ENCODE data around the gene TRERF1.

TRERF1 gene

GRCh38 chr6:42354702-42355101, 97.0 kb downstream of the TRERF1 start:
- H3K36me3 ChIP-seq (ENCODE audit: control insufficient read depth, insufficient read depth, low read length), result no peaks in the 10 kb centered on the region
- H3K4me3 ChIP-seq (ENCODE audit: low read depth, low read length), result no peak overlapping the region
- H3K27me3 ChIP-seq (ENCODE audit: control insufficient read depth, insufficient read depth, low read length), result no peaks in the 10 kb centered on the region
- no peak overlapping the region for H3K9ac ChIP-seq (ENCODE audit: low read depth, low read length)
- no peaks in the 10 kb centered on the region for H3K4me1 ChIP-seq (ENCODE audit: control insufficient read depth, insufficient read depth, low read length)
- H3K9me3 ChIP-seq (ENCODE audit: control insufficient read depth, insufficient read depth, low read length), result no peaks in the 10 kb centered on the region

DNA sequence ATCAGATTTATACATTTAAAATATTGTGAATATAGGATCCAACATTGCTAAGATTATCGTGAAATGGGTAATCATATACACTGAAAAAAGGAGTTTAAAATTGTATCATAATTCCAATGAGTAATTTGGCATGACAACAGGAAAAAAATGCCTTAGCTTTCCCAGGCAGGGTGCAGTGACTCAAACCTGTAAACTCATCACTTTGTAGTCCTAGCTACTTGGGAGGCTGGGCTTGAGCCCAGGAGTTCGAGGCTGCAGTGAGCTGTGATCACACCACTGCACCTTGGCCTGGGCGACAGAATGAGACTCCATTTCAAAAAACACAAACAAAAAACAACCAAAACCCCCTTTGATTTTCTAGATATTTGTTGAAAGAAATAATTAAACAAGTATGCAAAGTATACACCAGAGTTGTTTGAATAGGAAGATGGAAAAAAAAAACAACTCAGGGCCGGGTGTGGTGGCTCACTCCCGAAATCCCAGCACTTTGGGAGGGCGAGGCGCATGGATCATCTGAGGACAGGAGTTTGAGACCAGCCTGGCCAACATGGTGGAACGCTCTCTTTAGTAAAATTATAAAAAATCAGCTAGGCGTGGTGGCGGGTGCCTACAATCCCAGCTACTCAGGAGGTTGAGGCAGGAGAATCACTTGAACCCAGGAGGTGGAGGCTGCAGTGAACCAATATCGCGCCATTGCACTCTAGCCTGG, 98.7 kb downstream of the TRERF1 start:
- H3K36me3 ChIP-seq (ENCODE audit: control insufficient read depth, insufficient read depth, low read length), result no peaks in the 10 kb centered on the region
- H3K9me3 ChIP-seq (ENCODE audit: control insufficient read depth, insufficient read depth, low read length), result no peaks in the 10 kb centered on the region
- H3K4me1 ChIP-seq (ENCODE audit: control insufficient read depth, insufficient read depth, low read length), result no peaks in the 10 kb centered on the region
- H3K4me3 ChIP-seq (ENCODE audit: low read depth, low read length), result no peak overlapping the region
- H3K9ac ChIP-seq (ENCODE audit: low read depth, low read length), result no peak overlapping the region
- H3K27me3 ChIP-seq (ENCODE audit: control insufficient read depth, insufficient read depth, low read length), result no peaks in the 10 kb centered on the region

DNA sequence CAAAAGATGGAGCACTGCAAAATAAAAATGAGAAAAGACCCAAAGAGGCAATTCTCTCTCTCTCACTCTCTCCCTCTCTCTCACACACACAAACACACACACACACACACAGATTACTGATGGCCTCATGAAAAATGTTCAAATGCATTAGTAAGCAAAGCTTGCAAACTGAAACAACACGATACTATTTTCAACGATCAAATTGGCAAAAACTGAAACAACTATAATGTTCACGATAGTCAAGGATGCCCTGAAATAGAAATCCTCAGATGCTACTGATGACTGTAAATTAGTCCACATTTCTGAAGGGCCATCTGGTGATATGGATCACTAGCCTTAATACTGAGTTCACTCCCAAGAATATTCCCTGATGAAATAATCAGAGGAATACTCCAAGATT, 100.8 kb downstream of the TRERF1 start:
- Histone ChIP-seq H3K9ac (ENCODE audit: low read depth, low read length) (no peak overlapping the region), H3K27me3 (ENCODE audit: control insufficient read depth, insufficient read depth, low read length) (no peaks in the 10 kb centered on the region), H3K36me3 (ENCODE audit: control insufficient read depth, insufficient read depth, low read length) (no peaks in the 10 kb centered on the region), H3K9me3 (ENCODE audit: control insufficient read depth, insufficient read depth, low read length) (no peaks in the 10 kb centered on the region), H3K4me1 (ENCODE audit: control insufficient read depth, insufficient read depth, low read length) (no peaks in the 10 kb centered on the region), H3K4me3 (ENCODE audit: low read depth, low read length) (no peak overlapping the region)

GRCh38 chr6:42349753-42350511, 101.8 kb downstream of the TRERF1 start:
- H3K4me1 ChIP-seq (ENCODE audit: control insufficient read depth, insufficient read depth, low read length), result no peaks in the 10 kb centered on the region
- H3K36me3 ChIP-seq (ENCODE audit: control insufficient read depth, insufficient read depth, low read length), result no peaks in the 10 kb centered on the region
- H3K27me3 ChIP-seq (ENCODE audit: control insufficient read depth, insufficient read depth, low read length), result no peaks in the 10 kb centered on the region
- H3K9ac ChIP-seq (ENCODE audit: low read depth, low read length), result no peak overlapping the region
- no peak overlapping the region for H3K4me3 ChIP-seq (ENCODE audit: low read depth, low read length)
- no peaks in the 10 kb centered on the region for H3K9me3 ChIP-seq (ENCODE audit: control insufficient read depth, insufficient read depth, low read length)

GRCh38 chr6:42347456-42347855, 104.3 kb downstream of the TRERF1 start:
- Histone ChIP-seq H3K9me3 (ENCODE audit: control insufficient read depth, insufficient read depth, low read length) (no peaks in the 10 kb centered on the region), H3K9ac (ENCODE audit: low read depth, low read length) (no peak overlapping the region), H3K27me3 (ENCODE audit: control insufficient read depth, insufficient read depth, low read length) (no peaks in the 10 kb centered on the region), H3K4me3 (ENCODE audit: low read depth, low read length) (no peak overlapping the region), H3K36me3 (ENCODE audit: control insufficient read depth, insufficient read depth, low read length) (no peaks in the 10 kb centered on the region), H3K4me1 (ENCODE audit: control insufficient read depth, insufficient read depth, low read length) (no peaks in the 10 kb centered on the region)

- no peaks in the 10 kb centered on the region for H3K27me3 ChIP-seq (ENCODE audit: control insufficient read depth, insufficient read depth, low read length)
Observed at GRCh38 chr6:42345696-42346416, 105.9 kb downstream of the TRERF1 start.

GRCh38 chr6:42344756-42345155, 107.0 kb downstream of the TRERF1 start:
- H3K4me3 ChIP-seq (ENCODE audit: low read depth, low read length), result no peak overlapping the region
- no peaks in the 10 kb centered on the region for H3K36me3 ChIP-seq (ENCODE audit: control insufficient read depth, insufficient read depth, low read length)
- no peaks in the 10 kb centered on the region for H3K27me3 ChIP-seq (ENCODE audit: control insufficient read depth, insufficient read depth, low read length)
- no peaks in the 10 kb centered on the region for H3K9me3 ChIP-seq (ENCODE audit: control insufficient read depth, insufficient read depth, low read length)
- H3K4me1 ChIP-seq (ENCODE audit: control insufficient read depth, insufficient read depth, low read length), result no peaks in the 10 kb centered on the region
- H3K9ac ChIP-seq (ENCODE audit: low read depth, low read length), result no peak overlapping the region

More at GRCh38 chr6:42345696-42346416, 105.9 kb downstream of the TRERF1 start:
- H3K9ac ChIP-seq (ENCODE audit: low read depth, low read length), result no peak overlapping the region
- H3K4me1 ChIP-seq (ENCODE audit: control insufficient read depth, insufficient read depth, low read length), result no peaks in the 10 kb centered on the region
- no peak overlapping the region for H3K4me3 ChIP-seq (ENCODE audit: low read depth, low read length)
- H3K36me3 ChIP-seq (ENCODE audit: control insufficient read depth, insufficient read depth, low read length), result no peaks in the 10 kb centered on the region
- no peaks in the 10 kb centered on the region for H3K9me3 ChIP-seq (ENCODE audit: control insufficient read depth, insufficient read depth, low read length)

GRCh38 chr6:42341771-42342553, 109.8 kb downstream of the TRERF1 start:
- Histone ChIP-seq H3K4me1 (ENCODE audit: control insufficient read depth, insufficient read depth, low read length) (no peaks in the 10 kb centered on the region), H3K9ac (ENCODE audit: low read depth, low read length) (no peak overlapping the region), H3K4me3 (ENCODE audit: low read depth, low read length) (no peak overlapping the region), H3K36me3 (ENCODE audit: control insufficient read depth, insufficient read depth, low read length) (no peaks in the 10 kb centered on the region), H3K27me3 (ENCODE audit: control insufficient read depth, insufficient read depth, low read length) (no peaks in the 10 kb centered on the region), H3K9me3 (ENCODE audit: control insufficient read depth, insufficient read depth, low read length) (no peaks in the 10 kb centered on the region)

DNA sequence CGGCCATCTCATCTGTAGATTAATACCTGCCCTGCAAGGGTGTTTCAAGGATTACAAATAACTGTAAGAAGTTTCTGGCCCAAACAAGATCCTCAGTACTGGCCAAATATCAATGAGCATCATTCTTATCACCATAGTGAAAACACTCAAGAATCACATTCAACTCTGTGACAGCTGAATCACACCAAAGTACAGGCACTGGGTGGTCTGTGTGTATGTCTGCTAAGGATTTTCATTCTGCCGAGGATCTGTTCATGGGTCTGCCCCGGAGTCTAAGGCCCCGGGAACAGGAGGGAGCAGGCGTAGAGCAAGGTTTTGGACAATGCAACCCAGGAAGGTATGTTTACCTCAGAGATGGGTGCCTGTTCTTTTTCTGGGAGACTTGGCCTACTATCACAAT, 110.5 kb downstream of the TRERF1 start:
- H3K36me3 ChIP-seq (ENCODE audit: control insufficient read depth, insufficient read depth, low read length), result no peaks in the 10 kb centered on the region
- no peaks in the 10 kb centered on the region for H3K27me3 ChIP-seq (ENCODE audit: control insufficient read depth, insufficient read depth, low read length)
- H3K4me3 ChIP-seq (ENCODE audit: low read depth, low read length), result no peak overlapping the region
- H3K9me3 ChIP-seq (ENCODE audit: control insufficient read depth, insufficient read depth, low read length), result no peaks in the 10 kb centered on the region
- H3K4me1 ChIP-seq (ENCODE audit: control insufficient read depth, insufficient read depth, low read length), result no peaks in the 10 kb centered on the region
- no peak overlapping the region for H3K9ac ChIP-seq (ENCODE audit: low read depth, low read length)

DNA sequence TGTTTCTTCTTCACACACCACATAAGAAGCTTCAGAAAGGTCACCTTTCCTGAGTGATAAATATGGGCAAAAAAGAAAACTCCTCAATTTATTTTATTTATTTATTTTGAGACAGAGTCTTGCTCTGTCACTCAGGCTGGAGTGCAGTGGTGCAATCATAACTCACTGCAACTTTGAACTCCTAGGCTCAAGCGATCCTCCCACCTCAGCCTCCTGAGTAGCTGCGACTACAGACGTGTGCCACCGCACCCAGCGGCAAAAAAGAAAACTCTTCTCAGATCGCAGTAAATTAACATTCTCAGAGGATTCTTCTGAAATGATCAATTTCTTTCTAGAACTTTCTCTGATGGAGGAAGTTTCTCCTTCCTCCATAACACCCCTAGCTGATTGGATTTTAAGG, 111.2 kb downstream of the TRERF1 start:
- Histone ChIP-seq H3K9ac (ENCODE audit: low read depth, low read length) (no peak overlapping the region), H3K36me3 (ENCODE audit: control insufficient read depth, insufficient read depth, low read length) (peaks cover 4% of the 10 kb centered on the region), H3K4me3 (ENCODE audit: low read depth, low read length) (no peak overlapping the region), H3K27me3 (ENCODE audit: control insufficient read depth, insufficient read depth, low read length) (no peaks in the 10 kb centered on the region), H3K4me1 (ENCODE audit: control insufficient read depth, insufficient read depth, low read length) (no peaks in the 10 kb centered on the region), H3K9me3 (ENCODE audit: control insufficient read depth, insufficient read depth, low read length) (no peaks in the 10 kb centered on the region)

DNA sequence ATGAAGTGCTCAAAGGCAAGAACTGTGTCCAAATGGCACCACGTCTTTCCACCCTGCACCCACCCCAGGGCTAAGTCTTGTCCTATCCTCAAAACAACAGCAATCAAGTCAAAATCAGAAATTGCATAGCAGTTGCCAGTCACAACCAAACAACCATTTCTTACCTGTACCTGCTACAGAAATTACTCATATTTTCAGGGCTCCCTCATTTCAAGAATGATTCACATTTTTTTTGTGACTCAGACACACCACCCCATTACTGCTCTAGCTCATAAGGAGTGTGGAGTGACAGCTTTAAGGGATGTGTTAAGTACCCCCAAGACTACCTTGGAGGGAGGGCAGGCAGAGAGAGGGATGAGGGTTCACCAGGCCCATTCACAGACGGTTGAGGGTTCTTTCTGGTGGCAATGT, 111.7 kb downstream of the TRERF1 start:
- Histone ChIP-seq H3K9me3 (ENCODE audit: control insufficient read depth, insufficient read depth, low read length) (no peaks in the 10 kb centered on the region), H3K4me1 (ENCODE audit: control insufficient read depth, insufficient read depth, low read length) (no peaks in the 10 kb centered on the region), H3K36me3 (ENCODE audit: control insufficient read depth, insufficient read depth, low read length) (peaks cover 4% of the 10 kb centered on the region), H3K9ac (ENCODE audit: low read depth, low read length) (no peak overlapping the region), H3K27me3 (ENCODE audit: control insufficient read depth, insufficient read depth, low read length) (no peaks in the 10 kb centered on the region), H3K4me3 (ENCODE audit: low read depth, low read length) (no peak overlapping the region)
